HG03097 (cell line): ENCODE results near the gene SCRT2.
"Not testable (repeated sequence)": the region's sequence is repeated elsewhere in the genome, so short reads cannot be mapped to it uniquely, and the experiment has no call there.

Experiments
- ATAC-seq: cut with Tn5 transposase; IDR thresholded peaks from one replicate; pipeline ENCODE4 v1.9.1; 2021; ENCODE audit not compliant: unreplicated experiment, low FRiP score

SCRT2 gene

DNA sequence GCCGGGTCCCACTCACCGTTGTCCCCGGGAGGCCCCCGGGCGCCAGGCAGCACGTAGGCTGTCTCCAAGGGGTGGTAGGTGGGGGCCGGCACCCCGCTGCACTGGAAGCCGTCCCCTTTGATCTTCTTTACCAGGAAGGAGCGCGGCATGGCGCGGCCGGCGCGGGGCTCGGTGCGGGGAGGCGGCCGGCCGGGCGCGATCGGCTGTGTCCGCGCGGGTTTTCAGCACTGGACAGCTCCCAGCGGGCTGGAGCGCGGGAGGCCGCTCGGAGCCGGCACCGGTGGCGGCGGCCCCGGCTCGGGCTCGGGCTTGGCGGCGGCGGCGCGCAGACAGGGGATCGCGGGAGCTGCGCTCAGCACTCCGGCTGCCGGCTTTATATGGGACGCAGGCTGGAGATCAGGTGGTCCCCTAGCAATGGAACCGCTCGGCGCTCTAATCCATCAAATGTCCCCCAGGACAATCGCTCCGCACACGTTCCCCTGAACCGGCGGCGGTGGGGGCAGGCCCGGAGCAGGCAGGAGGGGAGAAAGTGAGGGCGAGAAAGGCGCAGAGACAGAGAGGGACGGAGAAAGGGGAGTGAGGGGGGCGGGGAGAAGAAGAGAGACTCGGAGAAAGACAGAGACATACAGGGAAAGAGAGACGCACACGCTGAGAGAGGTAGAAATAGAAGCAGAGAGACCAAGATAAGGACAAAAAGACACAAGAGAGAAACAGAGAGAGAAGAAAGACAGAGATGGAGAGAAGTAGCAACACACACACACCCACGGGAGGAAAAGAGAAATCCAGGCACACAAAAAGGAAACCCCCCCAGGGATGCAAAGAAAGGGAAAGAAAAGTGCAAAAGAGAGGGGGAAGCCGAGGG is at the start of gene SCRT2:
Gene SCRT2, minus strand, starts transcription at position 350 of the 862 bp plus-strand sequence. Its CDS starts 201 bp downstream, at position 149.
- ATAC-seq, result no peak

GRCh38 chr20:724797-725196 is 49.2 kb upstream of the SCRT2 start:
- not testable (repeated sequence) for ATAC-seq

DNA sequence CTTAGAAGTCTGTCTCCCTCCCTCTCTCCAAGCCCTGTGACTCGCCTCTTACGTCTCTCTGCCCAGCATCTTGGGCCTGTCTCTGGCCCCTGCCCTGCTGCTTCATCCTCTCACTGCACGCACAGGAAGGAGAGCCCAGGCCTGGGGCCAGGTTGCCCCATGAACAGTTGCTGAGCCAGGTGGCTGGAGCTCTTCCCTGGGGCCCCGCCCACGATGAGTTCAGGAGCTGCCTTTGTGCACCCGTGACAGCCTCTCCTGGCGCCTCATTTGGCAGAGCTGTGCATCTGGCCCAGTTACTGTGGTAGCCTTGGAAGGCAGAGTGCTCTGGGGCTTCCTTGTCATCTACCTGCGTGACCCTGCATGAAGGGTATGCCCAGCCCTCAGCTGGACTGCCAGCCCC is 48.2 kb upstream of the SCRT2 start:
- ATAC-seq, result no peak

GRCh38 chr20:722822-723644 is 47.4 kb upstream of the SCRT2 start:
- no peak for ATAC-seq

- ATAC-seq, result no peak
These were observed 46.3 kb upstream of the SCRT2 start for GRCh38 chr20:721876-722275.

DNA sequence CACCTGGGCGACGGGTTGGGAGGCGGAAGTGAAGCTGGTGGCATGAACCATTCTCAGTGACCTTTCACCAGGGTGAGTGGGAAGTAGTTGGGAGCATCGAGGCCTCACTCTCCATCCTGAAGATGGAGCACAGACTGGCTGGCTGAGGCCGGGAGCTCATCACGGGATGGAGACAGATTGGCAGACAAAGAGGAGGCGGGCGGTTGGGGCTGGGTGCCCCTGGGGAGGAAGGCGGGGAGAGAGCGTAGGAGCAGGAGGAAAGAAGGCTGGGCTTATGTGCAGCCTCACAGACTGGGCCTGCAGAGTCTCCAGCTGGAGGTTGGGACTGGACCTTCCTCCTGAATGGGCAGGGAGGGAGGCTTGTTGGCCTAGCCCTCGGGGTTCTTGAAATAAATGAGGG is 44.2 kb upstream of the SCRT2 start:
- ATAC-seq, result no peak

DNA sequence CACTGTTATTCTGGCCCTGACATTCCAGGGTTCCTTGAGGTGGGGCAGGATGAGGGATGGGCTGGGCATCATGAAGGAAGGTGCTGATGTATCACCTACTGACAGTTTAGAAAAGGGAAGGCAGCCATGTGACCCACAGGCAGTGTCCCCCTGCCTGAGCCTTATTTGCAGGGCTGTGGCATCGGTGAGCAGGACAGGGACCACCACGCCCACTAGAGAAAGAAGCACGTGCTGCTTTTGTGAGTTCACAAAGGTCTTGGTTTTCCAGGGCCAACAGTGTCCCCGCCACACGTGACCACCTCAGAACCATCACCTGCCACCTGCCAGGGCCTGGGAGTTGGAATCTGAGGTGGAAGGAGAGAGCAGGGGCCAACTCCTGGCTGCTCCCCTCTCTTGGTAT is 43.5 kb upstream of the SCRT2 start:
- ATAC-seq, result no peak

DNA sequence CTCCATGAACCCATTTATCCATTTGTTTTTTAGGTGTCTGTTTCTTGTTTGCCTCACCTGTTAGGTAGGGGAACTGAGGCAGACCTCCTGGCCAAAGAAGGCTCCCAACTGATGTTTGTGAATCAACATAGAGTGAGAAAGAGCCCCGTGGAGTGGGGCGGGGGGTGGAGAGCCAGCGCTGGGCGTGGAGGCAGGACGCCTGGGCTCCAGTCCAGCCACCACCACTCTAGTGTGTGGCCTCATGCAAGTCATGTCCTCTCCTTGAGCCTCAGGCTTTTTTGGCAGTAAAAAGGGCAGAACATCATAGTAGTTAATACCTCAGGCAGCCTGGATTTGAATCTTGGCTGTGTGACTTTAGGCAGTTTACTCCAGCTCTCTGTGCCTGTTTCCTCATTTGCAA is 42.2 kb upstream of the SCRT2 start:
- ATAC-seq, result no peak

- no peak for ATAC-seq
These were observed 41.7 kb upstream of the SCRT2 start for GRCh38 chr20:717271-717670.

DNA sequence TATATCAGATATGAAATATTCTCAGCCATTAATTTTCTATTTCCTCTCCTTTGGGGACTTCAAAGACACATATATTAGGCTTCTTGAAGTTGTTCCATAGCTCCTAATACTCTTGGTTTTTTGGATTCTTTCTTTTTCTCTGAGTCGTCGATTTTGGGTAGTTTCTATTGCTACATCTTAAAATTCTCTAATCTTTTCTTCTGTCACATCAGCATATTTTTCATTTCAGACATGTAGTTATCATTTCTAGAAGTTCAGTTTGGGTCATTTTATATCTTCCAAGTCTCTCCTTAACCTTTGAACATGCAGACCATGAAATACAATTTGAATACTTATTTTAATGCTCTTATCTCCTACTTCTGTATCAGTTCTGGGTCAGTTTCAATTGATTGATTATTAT is 38.9 kb upstream of the SCRT2 start:
- ATAC-seq, result no peak

- ATAC-seq, result no peak
These were observed 36.0 kb upstream of the SCRT2 start for GRCh38 chr20:711576-711975.

DNA sequence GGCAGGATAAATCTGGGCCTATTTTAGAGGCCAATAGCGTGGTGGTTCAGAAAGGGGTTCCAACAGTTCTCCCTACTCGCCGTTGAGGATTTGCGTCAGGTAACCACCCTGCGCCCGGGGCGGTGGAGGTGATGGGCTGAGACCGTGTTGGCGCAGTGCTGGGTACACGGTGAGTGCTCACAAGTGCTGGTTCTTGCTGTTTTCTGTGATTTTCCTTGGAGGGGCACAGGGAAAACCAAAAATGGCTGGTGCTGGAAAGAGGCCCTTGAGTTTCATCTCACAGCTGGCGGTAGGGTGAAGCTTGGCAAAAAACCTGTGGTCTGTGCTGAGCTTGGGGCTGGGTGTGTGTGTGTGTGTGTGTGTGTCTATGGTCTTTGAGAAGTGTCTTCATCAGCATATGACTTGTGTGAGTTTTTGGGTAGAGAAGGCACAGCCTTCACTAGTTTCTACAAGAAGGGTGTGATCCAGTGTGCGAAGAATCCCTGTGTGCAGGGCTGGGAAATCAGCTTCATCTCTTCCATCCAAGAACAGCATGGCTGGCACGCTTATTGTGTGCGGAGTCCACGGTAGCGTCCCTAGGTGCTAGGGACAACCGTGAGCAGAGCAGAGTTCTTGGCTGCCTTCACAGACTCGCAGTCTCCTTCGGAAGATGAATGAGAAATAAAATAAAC is 35.3 kb upstream of the SCRT2 start:
- no peak for ATAC-seq

- no peak for ATAC-seq
These were observed 34.6 kb upstream of the SCRT2 start for GRCh38 chr20:709991-710779.

- ATAC-seq, result no peak
These were observed 33.8 kb upstream of the SCRT2 start for GRCh38 chr20:709423-709822.

- no peak for ATAC-seq
These were observed 33.4 kb upstream of the SCRT2 start for GRCh38 chr20:708956-709355.

- ATAC-seq, result no peak
These were observed 32.0 kb upstream of the SCRT2 start for GRCh38 chr20:707451-708110.

DNA sequence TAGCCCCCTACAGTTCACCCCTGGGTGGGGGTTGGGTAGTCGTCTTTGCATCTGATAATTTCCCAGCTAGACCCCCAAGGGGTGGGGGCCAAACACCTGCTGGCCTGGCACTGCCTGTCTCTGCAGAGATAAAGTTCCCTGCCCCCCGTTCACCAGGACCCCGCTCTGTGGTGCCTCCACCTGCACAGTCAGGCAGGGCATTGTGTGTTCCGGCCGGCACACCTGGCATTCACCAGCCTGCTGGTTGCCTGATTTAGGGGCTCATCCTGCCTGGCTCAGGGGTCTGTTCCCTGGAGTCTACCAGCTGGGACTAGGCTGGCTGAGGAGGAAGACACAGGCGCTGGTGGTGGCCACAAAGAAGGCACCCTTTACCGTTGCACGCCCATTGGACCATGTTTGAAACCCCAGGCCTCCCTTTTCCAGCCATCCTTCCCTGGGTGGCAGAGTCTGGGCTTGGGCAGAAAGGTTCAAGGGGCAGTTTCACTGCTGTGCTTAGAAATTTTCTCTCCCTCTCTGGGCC is 30.8 kb upstream of the SCRT2 start:
- ATAC-seq, result no peak

DNA sequence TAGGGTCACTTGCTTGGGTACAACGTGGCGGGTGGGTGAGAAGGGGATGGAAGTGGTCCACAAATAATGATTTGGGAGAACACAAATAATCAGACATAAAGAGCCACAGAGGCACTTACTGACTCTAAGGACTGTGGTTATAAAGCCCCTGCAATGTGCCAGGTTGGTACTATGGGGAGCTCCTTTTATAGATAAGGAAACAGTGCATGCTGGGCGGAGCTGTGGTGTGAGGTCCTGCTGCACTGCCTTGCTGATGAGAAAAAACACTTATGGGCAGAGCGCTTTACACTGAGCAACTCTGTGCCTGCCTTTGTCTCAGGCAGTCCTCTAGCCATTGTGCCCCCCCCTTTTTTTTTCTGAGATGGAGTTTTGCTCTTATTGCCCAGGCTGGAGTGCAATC is 29.1 kb upstream of the SCRT2 start:
- no peak for ATAC-seq

DNA sequence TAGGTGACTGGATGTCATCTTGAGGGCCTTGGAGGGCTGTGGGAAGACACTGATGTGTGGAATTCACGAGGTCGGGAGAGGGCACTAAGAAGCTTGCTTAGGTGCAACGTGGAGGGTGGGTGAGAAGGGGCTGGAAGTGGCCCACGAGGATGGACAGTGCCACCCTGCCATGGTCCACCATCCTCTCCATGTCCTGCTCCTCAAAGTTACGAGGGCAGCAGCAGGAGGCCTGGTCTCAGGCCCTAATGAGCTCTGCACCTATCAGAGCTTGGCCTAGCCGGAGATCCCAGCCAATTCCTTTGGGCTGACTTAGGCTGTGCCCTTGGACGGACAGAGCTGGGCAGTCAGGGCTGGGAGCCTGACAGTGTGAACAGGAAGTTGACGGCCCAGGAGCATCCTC is 27.8 kb upstream of the SCRT2 start:
- no peak for ATAC-seq

- no peak for ATAC-seq
These were observed 27.4 kb upstream of the SCRT2 start for GRCh38 chr20:703006-703405.
